ENCODE results near the gene ARID4B. TPM values are rescaled to one million over a fixed set of nuclear protein-coding genes. Genes with fewer than 3 reads are reported as not detected.

Gene ARID4B
- total and polyA plus RNA-seq, 5 donors, result 10.8 to 22.4 (median 20.7) TPM

- DNase-seq (peak; percentile 97 to 99 (median 99)), ATAC-seq (peak; percentile 96)
- peak within 1 kb of the TSS; percentile 97 for H3K4me3 ChIP-seq (ENCODE audit: low read length)
- H3K27me3 ChIP-seq (ENCODE audit: control insufficient read depth, insufficient read depth), result no peaks in the 10 kb centered on the region
- intact Hi-C loops (cut with DNase I), result loop anchor here in 1 of 4 donors (10.0 kb wide), 1 partner anchor 54 kb away; no protein-coding TSS in a partner anchor
- H3K9me3 ChIP-seq (ENCODE audit: control insufficient read depth, low read length), result no peaks in the 10 kb centered on the region
- peak within 1 kb of the TSS; percentile 98 for H3K27ac ChIP-seq (ENCODE audit: low read length)
- no peaks in the 10 kb centered on the region for H3K4me1 ChIP-seq (ENCODE audit: control insufficient read depth, insufficient read depth, low read length)
- WGBS, result under 1% methylated on average over 54 of the region's 54 CpGs
Observed at GRCh38 chr1:235328271-235329138, 526 bp upstream of the ARID4B start, which contains the start of gene GGPS1. Gene GGPS1 (plus strand): TSS chr1:235328570. CDS start chr1:235335265, 6,695 bp downstream.

- peak overlapping the region; percentile 98 for H3K27ac ChIP-seq (ENCODE audit: low read length)
- H3K4me1 ChIP-seq (ENCODE audit: control insufficient read depth, insufficient read depth, low read length), result no peaks in the 10 kb centered on the region
- DNase-seq (peak; percentile 35 to 73 (median 72)), ATAC-seq (peak; percentile 3)
- H3K9me3 ChIP-seq (ENCODE audit: control insufficient read depth, low read length), result no peaks in the 10 kb centered on the region
- WGBS, result under 1% methylated on average over 78 of the region's 78 CpGs
- no peaks in the 10 kb centered on the region for H3K27me3 ChIP-seq (ENCODE audit: control insufficient read depth, insufficient read depth)
- H3K4me3 ChIP-seq (ENCODE audit: low read length), result peak overlapping the region; percentile 97
- intact Hi-C loops (cut with DNase I), result loop anchor here in 1 of 4 donors (10.0 kb wide), 1 partner anchor 52 kb away; no protein-coding TSS in a partner anchor
Observed at GRCh38 chr1:235326719-235327558, 1.0 kb downstream of the ARID4B start.

- Histone ChIP-seq H3K4me1 (ENCODE audit: control insufficient read depth, insufficient read depth, low read length) (no peaks in the 10 kb centered on the region), H3K27ac (ENCODE audit: low read length) (no peak overlapping the region)
- no peak for ATAC-seq
Observed at GRCh38 chr1:235325854-235326253, 2.1 kb downstream of the ARID4B start.

GRCh38 chr1:235325139-235325538, 2.8 kb downstream of the ARID4B start:
- DNase-seq, result no peak
- no peak for ATAC-seq
- Histone ChIP-seq H3K9me3 (ENCODE audit: control insufficient read depth, low read length) (no peaks in the 10 kb centered on the region), H3K27me3 (ENCODE audit: control insufficient read depth, insufficient read depth) (no peaks in the 10 kb centered on the region), H3K4me3 (ENCODE audit: low read length) (no peak overlapping the region), H3K4me1 (ENCODE audit: control insufficient read depth, insufficient read depth, low read length) (peaks cover 3% of the 10 kb centered on the region), H3K27ac (ENCODE audit: low read length) (no peak overlapping the region)
- intact Hi-C loops (cut with DNase I), result loop anchor here in 1 of 4 donors (10.0 kb wide), 1 partner anchor 50 kb away; no protein-coding TSS in a partner anchor
- WGBS, result 21% methylated on average over 3 of the region's 3 CpGs

More at GRCh38 chr1:235325854-235326253, 2.1 kb downstream of the ARID4B start:
- no peak for DNase-seq
- peak overlapping the region; percentile 97 for H3K4me3 ChIP-seq (ENCODE audit: low read length)
- 29% methylated on average over 2 of the region's 2 CpGs for WGBS
- intact Hi-C loops (cut with DNase I), result loop anchor here in 1 of 4 donors (10.0 kb wide), 1 partner anchor 51 kb away; no protein-coding TSS in a partner anchor
- H3K27me3 ChIP-seq (ENCODE audit: control insufficient read depth, insufficient read depth), result no peaks in the 10 kb centered on the region
- H3K9me3 ChIP-seq (ENCODE audit: control insufficient read depth, low read length), result no peaks in the 10 kb centered on the region

- no peaks in the 10 kb centered on the region for H3K27me3 ChIP-seq (ENCODE audit: control insufficient read depth, insufficient read depth)
- intact Hi-C loops (cut with DNase I), result loop anchor here in 1 of 4 donors (10.0 kb wide), 1 partner anchor 49 kb away; no protein-coding TSS in a partner anchor
- no peak overlapping the region for H3K27ac ChIP-seq (ENCODE audit: low read length)
- DNase-seq, result no peak
- H3K4me3 ChIP-seq (ENCODE audit: low read length), result no peak overlapping the region
- WGBS, result 90% methylated on average over 5 of the region's 5 CpGs
- peaks cover 3% of the 10 kb centered on the region for H3K4me1 ChIP-seq (ENCODE audit: control insufficient read depth, insufficient read depth, low read length)
- no peak for ATAC-seq
- no peaks in the 10 kb centered on the region for H3K9me3 ChIP-seq (ENCODE audit: control insufficient read depth, low read length)
Observed at GRCh38 chr1:235324296-235324695, 3.7 kb downstream of the ARID4B start.

- Histone ChIP-seq H3K27ac (ENCODE audit: low read length) (no peak overlapping the region), H3K9me3 (ENCODE audit: control insufficient read depth, low read length) (no peaks in the 10 kb centered on the region), H3K4me3 (ENCODE audit: low read length) (no peak overlapping the region), H3K4me1 (ENCODE audit: control insufficient read depth, insufficient read depth, low read length) (peaks cover 3% of the 10 kb centered on the region), H3K27me3 (ENCODE audit: control insufficient read depth, insufficient read depth) (no peaks in the 10 kb centered on the region)
- ATAC-seq, result no peak
- no peak for DNase-seq
- 65% methylated on average over 6 of the region's 6 CpGs for WGBS
- intact Hi-C loops (cut with DNase I), result loop anchor here in 1 of 4 donors (10.0 kb wide), 1 partner anchor 46 kb away; no protein-coding TSS in a partner anchor
Observed at GRCh38 chr1:235320521-235321179, 7.3 kb downstream of the ARID4B start.

GRCh38 chr1:235319255-235319654, 8.7 kb downstream of the ARID4B start:
- no peak overlapping the region for H3K27ac ChIP-seq (ENCODE audit: low read length)
- no peaks in the 10 kb centered on the region for H3K9me3 ChIP-seq (ENCODE audit: control insufficient read depth, low read length)
- ATAC-seq, result no peak
- DNase-seq, result no peak
- H3K27me3 ChIP-seq (ENCODE audit: control insufficient read depth, insufficient read depth), result no peaks in the 10 kb centered on the region
- no peak overlapping the region for H3K4me3 ChIP-seq (ENCODE audit: low read length)
- intact Hi-C loops (cut with DNase I), result no loop called here
- peaks cover 6% of the 10 kb centered on the region for H3K4me1 ChIP-seq (ENCODE audit: control insufficient read depth, insufficient read depth, low read length)
- WGBS, result 93% methylated on average over 2 of the region's 2 CpGs

GRCh38 chr1:235317168-235317567, 10.8 kb downstream of the ARID4B start:
- no peak for ATAC-seq

GRCh38 chr1:235315735-235316134, 12.2 kb downstream of the ARID4B start:
- H3K27me3 ChIP-seq (ENCODE audit: control insufficient read depth, insufficient read depth), result no peaks in the 10 kb centered on the region
- DNase-seq (no peak), ATAC-seq (no peak)
- 97% methylated on average over 4 of the region's 4 CpGs for WGBS
- intact Hi-C loops (cut with DNase I), result no loop called here
- H3K27ac ChIP-seq (ENCODE audit: low read length), result no peak overlapping the region
- no peaks in the 10 kb centered on the region for H3K9me3 ChIP-seq (ENCODE audit: control insufficient read depth, low read length)
- H3K4me3 ChIP-seq (ENCODE audit: low read length), result no peak overlapping the region
- H3K4me1 ChIP-seq (ENCODE audit: control insufficient read depth, insufficient read depth, low read length), result peaks cover 13% of the 10 kb centered on the region

More at GRCh38 chr1:235317168-235317567, 10.8 kb downstream of the ARID4B start:
- H3K4me1 ChIP-seq (ENCODE audit: control insufficient read depth, insufficient read depth, low read length), result peaks cover 13% of the 10 kb centered on the region
- DNase-seq, result no peak
- H3K9me3 ChIP-seq (ENCODE audit: control insufficient read depth, low read length), result no peaks in the 10 kb centered on the region
- H3K4me3 ChIP-seq (ENCODE audit: low read length), result no peak overlapping the region
- intact Hi-C loops (cut with DNase I), result no loop called here
- 21% methylated on average over 1 of the region's 1 CpG for WGBS
- H3K27ac ChIP-seq (ENCODE audit: low read length), result no peak overlapping the region
- H3K27me3 ChIP-seq (ENCODE audit: control insufficient read depth, insufficient read depth), result no peaks in the 10 kb centered on the region

- DNase-seq, result no peak
- no peaks in the 10 kb centered on the region for H3K9me3 ChIP-seq (ENCODE audit: control insufficient read depth, low read length)
- intact Hi-C loops (cut with DNase I), result no loop called here
- 97% methylated on average over 5 of the region's 5 CpGs for WGBS
- H3K27me3 ChIP-seq (ENCODE audit: control insufficient read depth, insufficient read depth), result no peaks in the 10 kb centered on the region
- no peak overlapping the region for H3K4me3 ChIP-seq (ENCODE audit: low read length)
- peaks cover 10% of the 10 kb centered on the region for H3K4me1 ChIP-seq (ENCODE audit: control insufficient read depth, insufficient read depth, low read length)
- H3K27ac ChIP-seq (ENCODE audit: low read length), result no peak overlapping the region
- no peak for ATAC-seq
Observed at GRCh38 chr1:235315173-235315572, 12.8 kb downstream of the ARID4B start.
